ENCODE measurements around the gene SLC25A18. TPM values are rescaled to one million over a fixed set of nuclear protein-coding genes. Genes with fewer than 3 reads are reported as not detected.
"Not testable (repeated sequence)": the region's sequence is repeated elsewhere in the genome, so short reads cannot be mapped to it uniquely, and the experiment has no call there.

SLC25A18 gene
- total RNA-seq, 4 donors from 2014 or later: 7.9 to 28.7 (median 19.9) TPM

- DNase-seq (ENCODE audit: low spot score): no peak
- TF ChIP-seq CTCF (IDR thresholded peaks at IDR 0.05): no peak
These were observed 71.4 kb downstream of the SLC25A18 start for GRCh38 chr22:17634696-17635095.

GRCh38 chr22:17636850-17637249 lies 73.6 kb downstream of the SLC25A18 start:
- DNase-seq (ENCODE audit: low spot score); ATAC-seq (ENCODE audit: low FRiP score): not testable (repeated sequence)

More at GRCh38 chr22:17634696-17635095, 71.4 kb downstream of the SLC25A18 start:
- ATAC-seq (ENCODE audit: low FRiP score): no peak

- TF ChIP-seq CTCF (IDR thresholded peaks at IDR 0.05): no peak
- DNase-seq (ENCODE audit: low spot score): no peak
- no peak for ATAC-seq (ENCODE audit: low FRiP score)
These were observed 74.3 kb downstream of the SLC25A18 start for GRCh38 chr22:17637490-17638181.

- DNase-seq (ENCODE audit: low spot score) (no peak), ATAC-seq (ENCODE audit: low FRiP score) (peak; percentile 37)
- no peak for TF ChIP-seq CTCF (IDR thresholded peaks at IDR 0.05)
These were observed 74.8 kb downstream of the SLC25A18 start for GRCh38 chr22:17638182-17638431.

- TF ChIP-seq CTCF (IDR thresholded peaks at IDR 0.05): no peak
- DNase-seq (ENCODE audit: low spot score) (peak; percentile 80), ATAC-seq (ENCODE audit: low FRiP score) (peak; percentile 95)
These were observed 75.3 kb downstream of the SLC25A18 start, which contains the start of gene BCL2L13 for GRCh38 chr22:17638432-17639246. Gene BCL2L13 (plus strand): TSS chr22:17638757. CDS start chr22:17655712, 16,955 bp downstream.

GRCh38 chr22:17639247-17639741 lies 76.0 kb downstream of the SLC25A18 start:
- DNase-seq (ENCODE audit: low spot score) (no peak), ATAC-seq (ENCODE audit: low FRiP score) (peak; percentile 21)
- no peak for TF ChIP-seq CTCF (IDR thresholded peaks at IDR 0.05)

Other genes starting within 250 kb of the SLC25A18 start
- 1 to 10 TPM in 1 of 4 donors, under 1 TPM in 3; 0.24 to 3.9 (median 0.70) TPM for gene CECR2, start 194.0 kb upstream of the SLC25A18 start, total RNA-seq
- 100 to 1,000 TPM; 109 to 157 (median 122) TPM for gene ATP6V1E1, start 65.3 kb downstream of the SLC25A18 start, total RNA-seq
- gene BCL2L13, start 75.3 kb downstream of the SLC25A18 start, total RNA-seq: 10 to 100 TPM; 59.7 to 85.7 (median 64.8) TPM
- gene BID, start 211.0 kb downstream of the SLC25A18 start, total RNA-seq: 10 to 100 TPM; 34.4 to 43.0 (median 37.2) TPM

All from omental fat pad (tissue), 4 donors.